A549 (cell line): ENCODE data around the gene MYO1E.

ENCODE experiments used
- CEBPB ChIP-seq, 2 experiments: fragments of >200 bp in 1 of 2; sonication (Bioruptor Twin) in 1 of 2; formaldehyde crosslinking in 1 of 2; IDR thresholded peaks; 2 replicates each; pipeline ENCODE4 v1.6.1; 2012 to 2016
- CTCF ChIP-seq: fragments of >200 bp; sonication (Bioruptor Twin); formaldehyde crosslinking; IDR thresholded peaks from 3 replicates; pipeline ENCODE4 v1.5.1; 2016
- GATA3 ChIP-seq: IDR thresholded peaks from 2 replicates; pipeline ENCODE4 v1.6.1; 2012; ENCODE audit warnings: borderline replicate concordance
- MYC ChIP-seq: IDR thresholded peaks from 2 replicates; pipeline ENCODE4 v1.6.1; 2012; ENCODE audit warnings: mild to moderate bottlenecking, inconsistent platforms, low read length, improper control_type of control experiment, borderline replicate concordance
- POLR2A ChIP-seq: IDR thresholded peaks from 2 replicates; pipeline ENCODE4 v1.6.1; 2012; ENCODE audit warnings: mild to moderate bottlenecking, low read length
- REST ChIP-seq: fragments of 200-600 bp; sonication (generic); IDR thresholded peaks from 2 replicates; pipeline ENCODE4 v1.6.1; 2016; ENCODE audit warnings: antibody characterized with exemption, mild to moderate bottlenecking, moderate library complexity
- RFX5 ChIP-seq: fragments of 450-650 bp; IDR thresholded peaks from 2 replicates; pipeline ENCODE4 v1.7.1; 2014; ENCODE audit warnings: antibody characterized with exemption, mild to moderate bottlenecking, moderate library complexity
- TP53 ChIP-seq: fragments of 250-450 bp; sonication (Bioruptor Pico); IDR thresholded peaks from 2 replicates; pipeline ENCODE4 v1.5.0; 2021; ENCODE audit warnings: mild to moderate bottlenecking, moderate library complexity
- TF ChIP-seq, protein P1 (sequence below): IDR thresholded peaks from 2 replicates; pipeline ENCODE4 v1.6.1; 2012

DNA sequence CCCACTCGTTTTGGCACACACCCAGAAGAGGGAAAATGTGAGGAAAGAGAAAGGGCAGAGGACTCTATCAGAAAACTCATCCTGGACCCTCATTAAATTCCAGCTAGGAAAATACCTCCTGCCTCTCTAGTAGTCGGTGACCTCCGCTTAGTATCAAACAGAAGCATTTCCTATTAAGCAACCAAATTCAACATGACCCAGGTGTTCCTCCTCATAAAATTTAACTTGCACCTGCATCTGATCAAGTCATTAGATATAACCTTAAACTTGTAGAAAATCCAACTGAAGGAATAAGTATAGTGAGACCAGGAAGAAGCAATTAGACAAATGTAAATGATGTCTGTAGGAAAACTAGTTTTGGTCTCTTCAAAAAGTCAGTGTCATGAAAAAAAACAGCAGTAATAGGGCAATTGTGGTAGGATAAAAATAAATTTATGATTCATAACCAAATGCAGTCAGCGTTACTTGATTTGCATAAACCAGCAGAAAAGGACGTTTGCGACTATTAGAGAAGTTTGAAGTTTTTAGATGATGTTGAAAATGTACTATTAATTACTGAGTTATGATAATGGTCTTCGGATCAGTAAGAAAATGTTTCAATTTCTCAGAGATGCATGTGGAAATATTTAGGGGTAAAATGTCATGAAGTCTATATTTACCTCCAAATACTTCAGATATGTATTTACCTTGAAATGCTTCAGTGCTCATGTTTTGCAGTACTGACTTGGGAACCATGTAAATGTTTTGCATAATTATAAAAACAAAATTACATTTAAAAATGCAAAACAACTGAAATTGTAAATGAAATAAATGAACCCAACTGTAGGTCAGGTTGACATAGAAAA is 121.4 kb downstream of the MYO1E start:
- TF ChIP-seq, protein P1, sequence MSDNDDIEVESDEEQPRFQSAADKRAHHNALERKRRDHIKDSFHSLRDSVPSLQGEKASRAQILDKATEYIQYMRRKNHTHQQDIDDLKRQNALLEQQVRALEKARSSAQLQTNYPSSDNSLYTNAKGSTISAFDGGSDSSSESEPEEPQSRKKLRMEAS, result no peak
- TF ChIP-seq CTCF, result no peak
- no peak for TF ChIP-seq POLR2A
- TF ChIP-seq TP53 (CRISPR knock-in tag), result no peak
- TF ChIP-seq GATA3, result no peak
- TF ChIP-seq CEBPB (IDR thresholded peaks at IDR 0.05), result no peak
- TF ChIP-seq REST, result no peak
- TF ChIP-seq MYC, result no peak
- TF ChIP-seq RFX5, result no peak
